Activated CD4-positive, alpha-beta T cell treated with anti-CD3 and anti-CD28 coated beads, Interleukin-2, amount 50 U/mL, for 48 hours (primary cell): Measurements from ENCODE around the gene PHETA1.
"Not testable (repeated sequence)": the region's sequence is repeated elsewhere in the genome, so short reads cannot be mapped to it uniquely, and the experiment has no call there.

Source experiments
- DNase-seq, 2 experiments: peaks; one replicate each; pipeline ENCODE4 v3.0.0-alpha.2; 2020

PHETA1 gene

GRCh38 chr12:111347891-111348644, 20.8 kb downstream of the PHETA1 start:
- DNase-seq = no peak

- DNase-seq = no peak
Measured at GRCh38 chr12:111344254-111344875, 24.5 kb downstream of the PHETA1 start.

- no peak for DNase-seq
Measured at GRCh38 chr12:111343181-111343580, 25.7 kb downstream of the PHETA1 start.

GRCh38 chr12:111342376-111342775, 26.5 kb downstream of the PHETA1 start:
- no peak for DNase-seq

GRCh38 chr12:111341426-111342065, 27.3 kb downstream of the PHETA1 start:
- DNase-seq = no peak

GRCh38 chr12:111340680-111341079, 28.2 kb downstream of the PHETA1 start:
- DNase-seq = not testable (repeated sequence)

GRCh38 chr12:111340231-111340630, 28.7 kb downstream of the PHETA1 start:
- no peak for DNase-seq

- DNase-seq = no peak
Measured at GRCh38 chr12:111339321-111339938, 29.5 kb downstream of the PHETA1 start.

GRCh38 chr12:111338096-111338495, 30.8 kb downstream of the PHETA1 start:
- no peak for DNase-seq

- no peak for DNase-seq
Measured at GRCh38 chr12:111337371-111337770, 31.5 kb downstream of the PHETA1 start.

- not testable (repeated sequence) for DNase-seq
Measured at GRCh38 chr12:111336411-111336810, 32.5 kb downstream of the PHETA1 start.

GRCh38 chr12:111335811-111336210, 33.1 kb downstream of the PHETA1 start:
- no peak for DNase-seq

- DNase-seq = not testable (repeated sequence)
Measured at GRCh38 chr12:111335301-111335700, 33.6 kb downstream of the PHETA1 start.

- DNase-seq = no peak
Measured at GRCh38 chr12:111334393-111334915, 34.4 kb downstream of the PHETA1 start.

- no peak for DNase-seq
Measured at GRCh38 chr12:111330800-111331752, 37.8 kb downstream of the PHETA1 start.

GRCh38 chr12:111328138-111328537, 40.8 kb downstream of the PHETA1 start:
- DNase-seq = no peak

GRCh38 chr12:111327474-111327873, 41.4 kb downstream of the PHETA1 start:
- no peak for DNase-seq

GRCh38 chr12:111322336-111323250, 46.3 kb downstream of the PHETA1 start:
- no peak for DNase-seq

- DNase-seq = no peak
Measured at GRCh38 chr12:111321317-111321716, 47.6 kb downstream of the PHETA1 start.

GRCh38 chr12:111320258-111321050, 48.4 kb downstream of the PHETA1 start:
- no peak for DNase-seq
